B cell (primary cell): Measurements from ENCODE around the gene NUDC. TPM values are rescaled to one million over a fixed set of nuclear protein-coding genes. Genes with fewer than 3 reads are reported as not detected.

ENCODE experiments used
- ATAC-seq: fragments of 200-7000 bp; cut with Tn5 transposase; one replicate; pipeline ENCODE4 v1.10.0; 2021; ENCODE audit warnings: low read depth, mild to moderate bottlenecking, moderate number of reproducible peaks, moderate library complexity
- CTCF ChIA-PET: fragments of 350-600 bp; sonication (Branson Sonifier 250); formaldehyde crosslinking; loops from one replicate; lab custom pipeline; 2021; ENCODE audit warnings: antibody characterized with exemption, inconsistent platforms; lab: Charles Lee
- POLR2A ChIA-PET: fragments of 350-600 bp; sonication (Branson Sonifier 250); formaldehyde crosslinking; loops from one replicate; lab custom pipeline; 2021; ENCODE audit warnings: antibody characterized with exemption; lab: Charles Lee
- DNase-seq: peaks from one replicate; pipeline ENCODE4 v3.0.0; 2013
- H2AFZ ChIP-seq: 2 replicates; pipeline ENCODE4 v1.6.1; 2012; ENCODE audit warnings: mild to moderate bottlenecking, low read depth, low read length; ENCODE audit not compliant: insufficient read depth, poor library complexity, severe bottlenecking
- H3K27ac ChIP-seq, 2 donors: 1 replicate in 1 of 2; 2 replicates in 1 of 2; pipeline ENCODE4 v1.5.1; 2012 to 2013; ENCODE audit warnings: low read length in 2 of 2, mild to moderate bottlenecking in 2 of 2, moderate library complexity in 1 of 2
- H3K27me3 ChIP-seq, 4 experiments: fragments of 200-600 bp in 1 of 4; sonication (generic) in 1 of 4; replicated peaks in 1 of 4; 1 replicate in 2 of 4; 2 replicates in 2 of 4; pipeline versions ENCODE4 v1.6.1 to v1.7.0; 2013 to 2016; ENCODE audit warnings: low read length in 3 of 4, mild to moderate bottlenecking in 2 of 4, mixed read lengths in 1 of 4, moderate library complexity in 1 of 4; ENCODE audit not compliant: insufficient read depth in 4 of 4, control insufficient read depth in 3 of 4; ENCODE audit errors: control extremely low read depth in 1 of 4
- H3K36me3 ChIP-seq, 2 experiments: replicated peaks in 1 of 2; 1 replicate in 1 of 2; 2 replicates in 1 of 2; pipeline versions ENCODE4 v1.6.1 to v1.7.1; 2013; ENCODE audit warnings: low read length in 1 of 2; ENCODE audit not compliant: insufficient read depth in 2 of 2, control insufficient read depth in 1 of 2; ENCODE audit errors: control extremely low read depth in 1 of 2, extremely low read depth in 1 of 2
- H3K4me1 ChIP-seq, 2 donors: fragments of 200-600 bp in 1 of 2; sonication (generic) in 1 of 2; 1 replicate in 1 of 2; 2 replicates in 1 of 2; pipeline versions ENCODE4 v1.5.1 to v1.6.1; 2013 to 2017; ENCODE audit warnings: low read length in 2 of 2; ENCODE audit not compliant: control insufficient read depth in 2 of 2, insufficient read depth in 2 of 2
- H3K4me2 ChIP-seq: replicated peaks from 2 replicates; pipeline ENCODE3; 2012; ENCODE audit warnings: mild to moderate bottlenecking, low read depth, low read length; ENCODE audit not compliant: poor library complexity, severe bottlenecking
- H3K4me3 ChIP-seq, 5 experiments: fragments of 200-600 bp in 1 of 5; sonication (generic) in 1 of 5; 1 replicate in 3 of 5; 2 replicates in 2 of 5; pipeline versions ENCODE4 v1.5.1 to v1.7.0; 2011 to 2016; ENCODE audit warnings: low read length in 4 of 5, mild to moderate bottlenecking in 4 of 5, low read depth in 2 of 5, control low read depth in 1 of 5, moderate library complexity in 1 of 5; ENCODE audit not compliant: insufficient read depth in 1 of 5; ENCODE audit errors: control extremely low read depth in 1 of 5, extremely low read depth in 1 of 5
- H3K79me2 ChIP-seq: fragments of 200-600 bp; sonication (generic); one replicate; pipeline ENCODE4 v1.6.0; 2016; ENCODE audit warnings: low read length; ENCODE audit not compliant: control insufficient read depth, insufficient read depth
- H3K9ac ChIP-seq: fragments of 200-600 bp; sonication (generic); 2 replicates; pipeline ENCODE4 v1.6.1; 2017; ENCODE audit warnings: mild to moderate bottlenecking, low read length, moderate library complexity
- H3K9me3 ChIP-seq, 3 donors: one replicate each; pipeline versions ENCODE4 v1.6.1 to v1.7.1; 2013; ENCODE audit warnings: low read length in 2 of 3; ENCODE audit not compliant: control insufficient read depth in 2 of 3, insufficient read depth in 1 of 3; ENCODE audit errors: control extremely low read depth in 1 of 3
- H4K20me1 ChIP-seq: 2 replicates; pipeline ENCODE4 v1.6.0; 2012; ENCODE audit warnings: mild to moderate bottlenecking, low read length; ENCODE audit not compliant: insufficient read depth, control insufficient read depth, poor library complexity, severe bottlenecking
- H3K27ac Mint-ChIP-seq: one replicate; pipeline ENCODE4 v1.8.0; 2021; ENCODE audit warnings: mixed read lengths
- H3K27me3 Mint-ChIP-seq: one replicate; pipeline ENCODE4 v1.8.0; 2021; ENCODE audit warnings: mixed read lengths
- H3K4me1 Mint-ChIP-seq: one replicate; pipeline ENCODE4 v1.8.0; 2021; ENCODE audit warnings: mixed read lengths
- H3K4me3 Mint-ChIP-seq: one replicate; pipeline ENCODE4 v1.8.0; 2021; ENCODE audit warnings: mixed read lengths
- H3K9me3 Mint-ChIP-seq: one replicate; pipeline ENCODE4 v1.8.0; 2022; ENCODE audit warnings: mixed read lengths; ENCODE audit not compliant: insufficient read depth
- CTCF ChIP-seq: fragments of 200-600 bp; IDR thresholded peaks from one replicate; pipeline ENCODE4 v1.8.0; 2022; ENCODE audit warnings: antibody characterized with exemption, mild to moderate bottlenecking
- EZH2 ChIP-seq: IDR thresholded peaks from 2 replicates; pipeline ENCODE4 v1.6.1; 2012; ENCODE audit warnings: borderline replicate concordance, low read depth, mild to moderate bottlenecking, moderate library complexity, low read length; ENCODE audit not compliant: insufficient read depth, poor library complexity, severe bottlenecking
- WGBS: methylation state at CpG from one replicate; pipeline ENCODE4 v1.1.5; 2013; ENCODE audit warnings: missing lambda C conversion rate; ENCODE audit not compliant: insufficient coverage; 5-methylcytosine and 5-hydroxymethylcytosine counted together
- intact Hi-C: fragments of 100-400 bp; cut with micrococcal nuclease; formaldehyde crosslinking; loops from one replicate; pipeline ENCODE4 v1.10.0; 2022
- polyA plus RNA-seq: library from polyadenylated mRNA; depleted of rRNA; stranded (reverse); fragments of >200 nt; gene quantifications from 2 replicates; pipeline ENCODE4 v1.2.3, GENCODE V29; 2012
- total RNA-seq, 2 donors: library from RNA; stranded (reverse); fragments of 120-200 nt in 1 of 2; gene quantifications; 1 replicate in 1 of 2; 2 replicates in 1 of 2; pipeline versions ENCODE4 v1.2.3 to v1.2.4, GENCODE V29; 2013 to 2022

NUDC gene
- total and polyA plus RNA-seq, 2 donors (not counting 1 experiment from before 2014, with no cell fraction given): 28.3 to 45.3 TPM

DNA sequence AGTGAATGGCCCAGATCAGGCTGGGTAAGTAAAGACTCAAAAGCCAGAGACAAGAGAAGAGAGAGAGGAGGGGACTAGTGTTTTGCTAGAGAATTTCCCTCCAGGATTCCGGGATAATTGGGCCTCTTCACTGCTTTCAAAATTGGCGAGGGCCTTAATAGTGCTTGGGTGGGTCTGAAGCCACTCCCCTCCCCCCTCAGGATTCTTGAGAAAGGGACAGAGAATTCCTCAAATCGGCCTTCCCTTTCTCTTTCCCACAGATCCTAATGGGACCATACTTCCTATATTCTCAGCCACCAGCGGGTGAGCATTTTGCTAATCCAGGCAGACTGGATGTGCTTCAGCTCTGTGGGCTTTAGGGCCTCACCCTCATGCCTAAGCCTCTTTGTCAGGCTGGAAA is 46.6 kb upstream of the NUDC start:
- TF ChIP-seq CTCF (no peak), EZH2 (no peak)
- Histone ChIP-seq H3K9ac (no peak overlapping the region), H3K4me3 (no peak overlapping the region), H3K79me2 (peaks cover 4% of the 10 kb centered on the region), H3K36me3 (peaks cover 8 to 26% of the 10 kb centered on the region in 2 experiments), H4K20me1 (peaks cover 12% of the 10 kb centered on the region), H3K9me3 (no peaks in the 10 kb centered on the region), H3K4me2 (no peak overlapping the region), H2AFZ (no peak overlapping the region), H3K4me1 (peaks cover 0 to 3% of the 10 kb centered on the region in 2 donors), H3K27ac (no peak overlapping the region), H3K27me3 (no peaks in the 10 kb centered on the region)
- ChIA-PET CTCF (interaction anchor here (0.7 to 1.3 kb wide), 2 partner anchors 9 to 273 kb away, joined by 3 to 4 read pairs; no protein-coding TSS in a partner anchor), POLR2A (no interaction called here)
- 95% methylated on average over 2 of the region's 4 CpGs for WGBS
- DNase-seq (no peak), ATAC-seq (no peak)
- Mint-ChIP-seq H3K27me3 (no peaks in the 10 kb centered on the region), H3K9me3 (no peaks in the 10 kb centered on the region), H3K4me3 (no peak overlapping the region), H3K4me1 (peaks cover 3% of the 10 kb centered on the region), H3K27ac (no peak overlapping the region)
- intact Hi-C loops: no loop called here

GRCh38 chr1:26877326-26877725 is 44.2 kb upstream of the NUDC start:
- H2AFZ ChIP-seq: no peak overlapping the region
- H3K27ac ChIP-seq: no peak overlapping the region
- no peaks in the 10 kb centered on the region for H3K27me3 ChIP-seq
- no CpG with 5 or more reads among the region's 2 CpGs for WGBS
- no peak overlapping the region for H3K4me3 Mint-ChIP-seq
- H3K4me1 Mint-ChIP-seq: peaks cover 3% of the 10 kb centered on the region
- peaks cover 0 to 3% of the 10 kb centered on the region in 2 donors for H3K4me1 ChIP-seq
- peaks cover 14 to 46% of the 10 kb centered on the region in 2 experiments for H3K36me3 ChIP-seq
- no peaks in the 10 kb centered on the region for H3K9me3 Mint-ChIP-seq
- no peak for DNase-seq
- H3K27ac Mint-ChIP-seq: no peak overlapping the region
- no peak for ATAC-seq
- H3K4me2 ChIP-seq: no peak overlapping the region
- TF ChIP-seq EZH2: no peak
- no peak for TF ChIP-seq CTCF
- H4K20me1 ChIP-seq: peaks cover 12% of the 10 kb centered on the region
- ChIA-PET POLR2A (no interaction called here), CTCF (interaction anchor here (0.6 to 7.3 kb wide), 10 partner anchors 10 to 275 kb away, joined by 3 to 79 read pairs (median 10); no protein-coding TSS in a partner anchor)
- no peak overlapping the region for H3K9ac ChIP-seq
- H3K27me3 Mint-ChIP-seq: no peaks in the 10 kb centered on the region
- no peak overlapping the region for H3K4me3 ChIP-seq
- intact Hi-C loops: no loop called here
- peaks cover 4% of the 10 kb centered on the region for H3K79me2 ChIP-seq
- H3K9me3 ChIP-seq: no peaks in the 10 kb centered on the region
